K562 (cell line): Measurements from ENCODE around the gene TIMM10. TPM values are rescaled to one million over a fixed set of nuclear protein-coding genes. Genes with fewer than 3 reads are reported as not detected.

Experiments
- ESRRA ChIP-seq: fragments of 450-650 bp; IDR thresholded peaks from 2 replicates; pipeline ENCODE4 v1.6.1; 2014; ENCODE audit warnings: low read depth, mild to moderate bottlenecking, moderate library complexity, borderline replicate concordance
- ETV5 ChIP-seq: sonication (generic); formaldehyde crosslinking; IDR thresholded peaks from 2 replicates; pipeline ENCODE4 v1.4.0; 2020; ENCODE audit warnings: low read depth, mild to moderate bottlenecking, missing genetic modification reagents
- KDM5B ChIP-seq: fragments of 200-600 bp; sonication (generic); IDR thresholded peaks from 2 replicates; pipeline ENCODE4 v1.6.1; 2012; ENCODE audit warnings: low read depth, mild to moderate bottlenecking, moderate library complexity, low read length, control low read depth, inconsistent platforms; ENCODE audit not compliant: insufficient replicate concordance
- MTA1 ChIP-seq: fragments of 450-650 bp; IDR thresholded peaks from 2 replicates; pipeline ENCODE4 v1.6.1; 2017; ENCODE audit warnings: borderline replicate concordance
- PRPF4 ChIP-seq: fragments of 200-400 bp; formaldehyde crosslinking; IDR thresholded peaks from one replicate; pipeline ENCODE4 v1.6.1; 2017; ENCODE audit warnings: low read length, low read depth, mild to moderate bottlenecking; ENCODE audit not compliant: insufficient read depth, poor library complexity, severe bottlenecking
- VEZF1 ChIP-seq: fragments of 200-800 bp; sonication (Bioruptor generic); IDR thresholded peaks from 2 replicates; pipeline ENCODE4 v1.6.1; 2017; ENCODE audit warnings: missing genetic modification characterization, missing compliant biosample characterization
- ZNF311 ChIP-seq: fragments of 250-450 bp; sonication (Bioruptor Pico); IDR thresholded peaks from 2 replicates; pipeline ENCODE4 v1.4.0; 2020; ENCODE audit warnings: mild to moderate bottlenecking, moderate library complexity
- polyA plus RNA-seq, 8 experiments: library from polyadenylated mRNA; depleted of rRNA in 4 of 8; stranded (reverse) in 5 of 8; unstranded in 3 of 8; fragments of >200 nt; fragmentation: Nextera tagmentation in 2 of 8; fragmentation: Illumina TruSeq in 1 of 8; extraction: Ambion mirVana in 2 of 8; extraction: Trizol in 1 of 8; gene quantifications; 2 replicates each; pipeline versions ENCODE4 v1.2.1 to v1.2.3, GENCODE V29; 2011 to 2014; ENCODE audit warnings: inconsistent platforms in 1 of 8, missing spikeins in 1 of 8
- total RNA-seq, 7 experiments: library from RNA; depleted of rRNA in 6 of 7; stranded (reverse); fragments of >200 nt in 6 of 7; fragmentation: Illumina TruSeq in 2 of 7; extraction: Trizol in 2 of 7; gene quantifications; 2 replicates each; pipeline versions ENCODE4 v1.2.1 to v1.2.3, GENCODE V29; 2011 to 2021; ENCODE audit warnings: low replicate concordance in 1 of 7
- TF ChIP-seq, protein P1 (sequence below), 2 experiments: fragments of 450-650 bp in 1 of 2; sonication (generic) in 1 of 2; formaldehyde crosslinking in 1 of 2; IDR thresholded peaks in 1 of 2; conservative IDR thresholded peaks in 1 of 2; 2 replicates each; pipeline versions ENCODE4 v1.6.1 to v1.8.1; 2016 to 2023; ENCODE audit warnings: mild to moderate bottlenecking in 2 of 2, moderate library complexity in 2 of 2, inconsistent platforms in 1 of 2, missing genetic modification reagents in 1 of 2
- TF ChIP-seq, protein P2 (sequence below): fragments of 250-450 bp; sonication (Bioruptor Pico); IDR thresholded peaks from 2 replicates; pipeline ENCODE4 v1.4.0; 2020; ENCODE audit warnings: mild to moderate bottlenecking
- TF ChIP-seq, protein P3 (sequence below), 3 experiments: IDR thresholded peaks in 2 of 3; conservative IDR thresholded peaks in 1 of 3; 2 replicates each; pipeline ENCODE4 v1.5.1; 2011 to 2012; ENCODE audit warnings: low read length in 3 of 3, mild to moderate bottlenecking in 3 of 3, control low read depth in 2 of 3, improper control_type of control experiment in 1 of 3, inconsistent platforms in 1 of 3, low read depth in 1 of 3, mixed read lengths in 1 of 3, moderate library complexity in 1 of 3; ENCODE audit not compliant: insufficient read depth in 2 of 3

The TIMM10 gene
- total and polyA plus RNA-seq, 9 of the 15 experiments (the other 6 are each of a cell fraction or from before 2014, with no cell fraction given), result 109 to 553 (median 172) TPM

- TF ChIP-seq KDM5B (no peak), PRPF4 (no peak), ZNF311 (CRISPR knock-in tag) (no peak), ESRRA (0 out of 2 replicates have a peak, but pooled peaks have one; percentile 21), VEZF1 (CRISPR knock-in tag) (no peak), MTA1 (no peak), ETV5 (CRISPR knock-in tag) (no peak)
- TF ChIP-seq, protein P1, sequence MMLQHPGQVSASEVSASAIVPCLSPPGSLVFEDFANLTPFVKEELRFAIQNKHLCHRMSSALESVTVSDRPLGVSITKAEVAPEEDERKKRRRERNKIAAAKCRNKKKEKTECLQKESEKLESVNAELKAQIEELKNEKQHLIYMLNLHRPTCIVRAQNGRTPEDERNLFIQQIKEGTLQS (IDR thresholded peaks at IDR 0.05), result peak; percentile 42; the same call in 1 of the 2 replicates
- TF ChIP-seq, protein P1 (CRISPR knock-in tag; conservative IDR thresholded peaks at IDR 0.05), result no peak
- TF ChIP-seq, protein P2, sequence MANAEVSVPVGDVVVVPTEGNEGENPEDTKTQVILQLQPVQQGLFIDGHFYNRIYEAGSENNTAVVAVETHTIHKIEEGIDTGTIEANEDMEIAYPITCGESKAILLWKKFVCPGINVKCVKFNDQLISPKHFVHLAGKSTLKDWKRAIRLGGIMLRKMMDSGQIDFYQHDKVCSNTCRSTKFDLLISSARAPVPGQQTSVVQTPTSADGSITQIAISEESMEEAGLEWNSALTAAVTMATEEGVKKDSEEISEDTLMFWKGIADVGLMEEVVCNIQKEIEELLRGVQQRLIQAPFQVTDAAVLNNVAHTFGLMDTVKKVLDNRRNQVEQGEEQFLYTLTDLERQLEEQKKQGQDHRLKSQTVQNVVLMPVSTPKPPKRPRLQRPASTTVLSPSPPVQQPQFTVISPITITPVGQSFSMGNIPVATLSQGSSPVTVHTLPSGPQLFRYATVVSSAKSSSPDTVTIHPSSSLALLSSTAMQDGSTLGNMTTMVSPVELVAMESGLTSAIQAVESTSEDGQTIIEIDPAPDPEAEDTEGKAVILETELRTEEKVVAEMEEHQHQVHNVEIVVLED, result no peak
- TF ChIP-seq, protein P3, sequence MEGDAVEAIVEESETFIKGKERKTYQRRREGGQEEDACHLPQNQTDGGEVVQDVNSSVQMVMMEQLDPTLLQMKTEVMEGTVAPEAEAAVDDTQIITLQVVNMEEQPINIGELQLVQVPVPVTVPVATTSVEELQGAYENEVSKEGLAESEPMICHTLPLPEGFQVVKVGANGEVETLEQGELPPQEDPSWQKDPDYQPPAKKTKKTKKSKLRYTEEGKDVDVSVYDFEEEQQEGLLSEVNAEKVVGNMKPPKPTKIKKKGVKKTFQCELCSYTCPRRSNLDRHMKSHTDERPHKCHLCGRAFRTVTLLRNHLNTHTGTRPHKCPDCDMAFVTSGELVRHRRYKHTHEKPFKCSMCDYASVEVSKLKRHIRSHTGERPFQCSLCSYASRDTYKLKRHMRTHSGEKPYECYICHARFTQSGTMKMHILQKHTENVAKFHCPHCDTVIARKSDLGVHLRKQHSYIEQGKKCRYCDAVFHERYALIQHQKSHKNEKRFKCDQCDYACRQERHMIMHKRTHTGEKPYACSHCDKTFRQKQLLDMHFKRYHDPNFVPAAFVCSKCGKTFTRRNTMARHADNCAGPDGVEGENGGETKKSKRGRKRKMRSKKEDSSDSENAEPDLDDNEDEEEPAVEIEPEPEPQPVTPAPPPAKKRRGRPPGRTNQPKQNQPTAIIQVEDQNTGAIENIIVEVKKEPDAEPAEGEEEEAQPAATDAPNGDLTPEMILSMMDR (IDR thresholded peaks at IDR 0.05 in 2 of 3, conservative IDR thresholded peaks at IDR 0.05 in 1 of 3; ENCODE audit: insufficient read depth in 2 of 3, low read depth in 1 of 3, low read length in 3 of 3), result peak; percentile 80 to 93 (median 82)
These were observed 39.0 kb downstream of the TIMM10 start (continued) for GRCh38 chr11:57491371-57492061.
